GM10266 (cell line): ENCODE results near the gene GALNT14.

Experiments
- DNase-seq: peaks from one replicate; pipeline ENCODE4 v3.0.0; 2012; ENCODE audit errors: extremely low spot score
- CTCF ChIP-seq: IDR thresholded peaks from 2 replicates; pipeline ENCODE4 v1.5.1; 2012; ENCODE audit warnings: mild to moderate bottlenecking, low read depth; ENCODE audit not compliant: control insufficient read depth, insufficient read depth; ENCODE audit errors: missing control alignments

Gene GALNT14

GRCh38 chr2:31166925-31167324 lies 28.7 kb upstream of the GALNT14 start:
- DNase-seq, result no peak
- no peak for TF ChIP-seq CTCF

- no peak for DNase-seq
- no peak for TF ChIP-seq CTCF
Measured at GRCh38 chr2:31163011-31163539, 24.8 kb upstream of the GALNT14 start.

DNA sequence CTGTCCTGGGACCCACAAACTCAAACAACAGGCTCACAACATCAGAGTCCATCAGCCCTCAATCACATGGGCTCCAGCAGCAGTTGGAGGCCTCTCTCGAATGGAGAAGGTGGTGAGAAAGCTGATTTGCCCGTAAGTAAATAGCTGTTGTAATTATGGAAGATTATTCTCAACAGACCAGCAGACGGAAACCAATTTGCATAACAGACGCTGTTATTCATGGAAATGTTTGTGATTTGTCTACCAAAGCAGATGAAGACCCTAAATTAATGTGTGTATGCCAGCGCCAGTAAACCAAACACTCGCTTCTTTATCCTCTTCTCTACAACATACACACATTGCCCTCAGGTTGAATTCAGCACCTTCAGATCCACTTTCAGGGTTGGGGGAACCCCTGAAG lies 23.4 kb upstream of the GALNT14 start:
- TF ChIP-seq CTCF, result no peak
- no peak for DNase-seq

DNA sequence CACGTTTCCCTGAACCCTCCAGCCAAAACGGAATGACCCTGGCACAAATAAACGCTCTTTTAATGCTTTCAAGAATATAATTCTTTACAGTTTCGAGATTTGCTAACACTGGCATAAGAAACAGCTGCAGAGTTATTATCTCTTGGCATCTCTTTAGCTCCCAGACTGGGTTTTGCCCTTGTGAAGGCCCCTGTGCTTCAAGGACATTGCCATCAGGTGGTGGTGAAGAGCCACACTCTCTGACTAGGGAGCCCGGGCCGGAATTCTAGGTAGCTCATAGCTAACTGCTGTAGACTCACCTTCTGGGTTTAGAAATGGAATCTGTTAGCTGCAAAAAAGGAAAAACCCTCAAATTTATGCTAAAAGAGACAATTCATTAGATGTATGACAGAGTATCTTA lies 13.3 kb upstream of the GALNT14 start:
- no peak for DNase-seq
- TF ChIP-seq CTCF, result no peak

- DNase-seq, result no peak
- TF ChIP-seq CTCF, result no peak
Measured at GRCh38 chr2:31150120-31150670, 12.0 kb upstream of the GALNT14 start.

DNA sequence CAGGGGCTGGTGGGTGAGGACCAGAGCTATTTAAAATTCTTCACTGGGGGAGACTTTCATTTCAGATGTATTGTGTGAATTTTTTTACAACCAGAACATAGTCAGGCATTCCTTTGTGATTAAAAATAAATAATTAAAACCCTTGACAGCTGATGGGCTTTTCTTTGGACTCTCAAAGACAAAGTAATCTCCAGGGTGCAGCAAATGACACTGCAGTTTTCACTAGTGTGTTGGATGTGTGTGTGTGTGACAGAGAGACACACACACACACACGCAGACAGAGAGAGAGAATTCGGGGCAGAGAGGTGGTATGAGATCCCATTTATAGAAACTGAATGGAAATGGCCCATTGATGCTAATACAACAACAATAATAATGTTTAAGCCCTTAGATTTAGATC lies 10.3 kb upstream of the GALNT14 start:
- no peak for TF ChIP-seq CTCF
- no peak for DNase-seq

GRCh38 chr2:31147645-31148044 lies 9.4 kb upstream of the GALNT14 start:
- DNase-seq, result no peak
- no peak for TF ChIP-seq CTCF
